ENCODE data around the gene AGBL5.

- TF ChIP-seq, protein P1, sequence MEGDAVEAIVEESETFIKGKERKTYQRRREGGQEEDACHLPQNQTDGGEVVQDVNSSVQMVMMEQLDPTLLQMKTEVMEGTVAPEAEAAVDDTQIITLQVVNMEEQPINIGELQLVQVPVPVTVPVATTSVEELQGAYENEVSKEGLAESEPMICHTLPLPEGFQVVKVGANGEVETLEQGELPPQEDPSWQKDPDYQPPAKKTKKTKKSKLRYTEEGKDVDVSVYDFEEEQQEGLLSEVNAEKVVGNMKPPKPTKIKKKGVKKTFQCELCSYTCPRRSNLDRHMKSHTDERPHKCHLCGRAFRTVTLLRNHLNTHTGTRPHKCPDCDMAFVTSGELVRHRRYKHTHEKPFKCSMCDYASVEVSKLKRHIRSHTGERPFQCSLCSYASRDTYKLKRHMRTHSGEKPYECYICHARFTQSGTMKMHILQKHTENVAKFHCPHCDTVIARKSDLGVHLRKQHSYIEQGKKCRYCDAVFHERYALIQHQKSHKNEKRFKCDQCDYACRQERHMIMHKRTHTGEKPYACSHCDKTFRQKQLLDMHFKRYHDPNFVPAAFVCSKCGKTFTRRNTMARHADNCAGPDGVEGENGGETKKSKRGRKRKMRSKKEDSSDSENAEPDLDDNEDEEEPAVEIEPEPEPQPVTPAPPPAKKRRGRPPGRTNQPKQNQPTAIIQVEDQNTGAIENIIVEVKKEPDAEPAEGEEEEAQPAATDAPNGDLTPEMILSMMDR (IDR thresholded peaks at IDR 0.05), result no peak
- TF ChIP-seq POLR2A (IDR thresholded peaks at IDR 0.05), result no peak
Observed at GRCh38 chr2:27006602-27007415, 44.7 kb upstream of the AGBL5 start.
